M059J (cell line): ENCODE results near the gene RDH16. TPM values are rescaled to one million over a fixed set of nuclear protein-coding genes. Genes with fewer than 3 reads are reported as not detected.

Experiments
- DNase-seq: peaks from one replicate; pipeline ENCODE4 v3.0.0-alpha.2; 2012; ENCODE audit warnings: low read depth
- total RNA-seq: library from RNA; depleted of rRNA; stranded (reverse); fragments of >200 nt; shearing (Covaris generic); gene quantifications from 2 replicates; pipeline ENCODE4 v1.2.3, GENCODE V29; 2014; rRNA removed

The RDH16 gene
- total RNA-seq, result not detected in 2 replicates

DNA sequence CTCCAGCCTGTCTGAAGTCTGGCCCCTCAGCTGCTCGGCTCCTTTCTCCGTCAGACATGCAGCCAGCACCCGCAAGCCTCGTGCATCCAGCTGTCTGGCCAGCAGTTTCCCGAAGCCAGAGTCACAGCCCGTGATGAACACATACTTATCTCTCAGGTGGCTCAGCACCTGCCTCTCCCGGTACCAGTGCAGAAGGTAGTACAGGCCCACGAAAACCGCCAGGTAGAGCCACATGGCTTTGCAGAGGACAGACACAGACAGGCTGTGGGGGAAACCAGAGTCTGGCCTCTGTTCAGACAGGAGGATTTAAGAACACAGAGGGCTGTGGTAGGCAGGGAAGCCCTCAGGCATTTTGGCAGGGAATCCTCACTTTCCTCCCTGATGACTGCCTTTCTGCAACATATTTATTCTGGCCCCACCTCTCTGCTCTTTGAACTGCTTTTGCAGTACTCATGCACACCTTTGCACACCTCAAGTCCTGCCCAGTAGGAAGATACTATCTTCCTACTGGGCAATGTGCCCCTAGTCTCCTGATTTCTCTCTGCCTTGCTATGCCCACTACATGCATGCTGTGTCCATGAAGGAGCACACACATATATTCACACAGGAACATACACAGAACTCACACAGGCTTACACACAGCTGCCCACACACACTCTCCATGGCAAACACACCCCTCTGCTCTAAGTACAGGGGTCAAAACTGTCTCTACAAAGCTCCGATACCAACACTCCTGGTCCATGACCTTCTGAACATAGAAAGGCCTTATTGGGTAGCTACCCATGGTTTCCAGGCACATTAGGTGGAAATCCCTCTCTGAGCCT lies at the start of gene RDH16:
Gene RDH16, minus strand, starts transcription at position 380 of the 824 bp plus-strand sequence. Its CDS starts 146 bp downstream, at position 234.
- peak; percentile 50 for DNase-seq

GRCh38 chr12:57006809-57007475 lies 49.5 kb upstream of the RDH16 start:
- no peak for DNase-seq

- peak; percentile 44 for DNase-seq
These were observed 48.8 kb upstream of the RDH16 start, which contains the start of gene ZBTB39 for GRCh38 chr12:57005980-57006808. Gene ZBTB39 (minus strand): TSS chr12:57006546. CDS start chr12:57004917, 1,629 bp downstream.

GRCh38 chr12:57004651-57005050 lies 47.2 kb upstream of the RDH16 start:
- DNase-seq, result no peak

GRCh38 chr12:57003395-57003794 lies 46.0 kb upstream of the RDH16 start:
- no peak for DNase-seq

GRCh38 chr12:57001448-57001906 lies 44.1 kb upstream of the RDH16 start:
- DNase-seq, result peak; percentile 43

DNA sequence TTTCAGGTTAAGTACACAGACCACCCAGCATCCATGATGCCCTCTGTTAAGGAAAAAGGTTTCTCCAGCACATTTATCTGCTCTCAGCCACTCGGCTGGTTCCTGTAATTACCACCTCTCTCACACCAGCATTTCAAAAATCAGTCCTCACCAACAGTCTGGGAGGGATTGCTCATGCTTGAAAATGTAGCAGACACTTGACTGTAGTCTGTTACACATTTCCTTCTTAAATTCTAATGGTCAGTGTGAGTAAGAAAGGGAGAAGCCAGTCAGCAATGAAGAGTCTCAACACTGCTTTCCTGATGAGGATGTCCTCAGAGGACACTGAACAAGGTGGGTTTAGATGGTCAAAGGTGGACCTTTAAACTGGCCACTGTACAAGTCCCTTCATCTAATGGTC lies 43.0 kb upstream of the RDH16 start:
- no peak for DNase-seq

GRCh38 chr12:56999456-56999855 lies 42.0 kb upstream of the RDH16 start:
- peak; percentile 68 for DNase-seq

GRCh38 chr12:56998981-56999380 lies 41.6 kb upstream of the RDH16 start:
- DNase-seq, result no peak

DNA sequence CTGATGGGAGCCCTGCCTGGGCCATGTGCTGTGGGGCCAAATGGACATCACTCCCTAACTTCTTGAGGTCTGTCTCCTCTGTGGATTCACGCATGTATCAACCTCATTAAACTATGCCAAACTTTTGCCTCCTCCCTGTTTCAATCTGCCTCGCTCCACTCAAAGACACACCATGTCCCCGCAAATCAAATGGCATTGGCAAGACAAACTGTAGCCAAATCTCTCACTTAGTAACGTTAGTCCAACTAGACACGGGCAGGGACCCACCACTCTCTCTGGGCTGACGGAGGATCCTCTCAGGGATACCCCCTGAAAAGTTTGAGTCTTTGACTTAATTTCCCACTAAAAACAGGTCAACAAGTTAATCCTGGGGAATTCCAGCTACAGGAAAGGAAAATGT lies 40.9 kb upstream of the RDH16 start:
- no peak for DNase-seq

GRCh38 chr12:56996793-56997545 lies 39.6 kb upstream of the RDH16 start:
- no peak for DNase-seq

DNA sequence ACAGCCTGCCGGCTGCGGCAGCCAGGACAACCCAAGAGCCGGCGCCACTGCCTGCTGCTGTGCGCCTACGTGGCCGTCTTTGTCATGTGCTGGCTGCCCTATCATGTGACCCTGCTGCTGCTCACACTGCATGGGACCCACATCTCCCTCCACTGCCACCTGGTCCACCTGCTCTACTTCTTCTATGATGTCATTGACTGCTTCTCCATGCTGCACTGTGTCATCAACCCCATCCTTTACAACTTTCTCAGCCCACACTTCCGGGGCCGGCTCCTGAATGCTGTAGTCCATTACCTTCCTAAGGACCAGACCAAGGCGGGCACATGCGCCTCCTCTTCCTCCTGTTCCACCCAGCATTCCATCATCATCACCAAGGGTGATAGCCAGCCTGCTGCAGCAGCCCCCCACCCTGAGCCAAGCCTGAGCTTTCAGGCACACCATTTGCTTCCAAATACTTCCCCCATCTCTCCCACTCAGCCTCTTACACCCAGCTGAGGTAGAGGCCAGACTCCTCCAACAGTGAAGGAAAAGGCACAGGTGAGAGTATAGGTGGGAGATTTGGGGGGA lies 38.6 kb upstream of the RDH16 start:
- DNase-seq, result no peak

DNA sequence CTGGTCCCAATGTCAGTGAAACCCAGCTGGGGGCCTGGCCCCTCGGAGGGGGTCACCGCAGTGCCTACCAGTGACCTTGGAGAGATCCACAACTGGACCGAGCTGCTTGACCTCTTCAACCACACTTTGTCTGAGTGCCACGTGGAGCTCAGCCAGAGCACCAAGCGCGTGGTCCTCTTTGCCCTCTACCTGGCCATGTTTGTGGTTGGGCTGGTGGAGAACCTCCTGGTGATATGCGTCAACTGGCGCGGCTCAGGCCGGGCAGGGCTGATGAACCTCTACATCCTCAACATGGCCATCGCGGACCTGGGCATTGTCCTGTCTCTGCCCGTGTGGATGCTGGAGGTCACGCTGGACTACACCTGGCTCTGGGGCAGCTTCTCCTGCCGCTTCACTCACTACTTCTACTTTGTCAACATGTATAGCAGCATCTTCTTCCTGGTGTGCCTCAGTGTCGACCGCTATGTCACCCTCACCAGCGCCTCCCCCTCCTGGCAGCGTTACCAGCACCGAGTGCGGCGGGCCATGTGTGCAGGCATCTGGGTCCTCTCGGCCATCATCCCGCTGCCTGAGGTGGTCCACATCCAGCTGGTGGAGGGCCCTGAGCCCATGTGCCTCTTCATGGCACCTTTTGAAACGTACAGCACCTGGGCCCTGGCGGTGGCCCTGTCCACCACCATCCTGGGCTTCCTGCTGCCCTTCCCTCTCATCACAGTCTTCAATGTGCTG lies 38.0 kb upstream of the RDH16 start:
- DNase-seq, result no peak

DNA sequence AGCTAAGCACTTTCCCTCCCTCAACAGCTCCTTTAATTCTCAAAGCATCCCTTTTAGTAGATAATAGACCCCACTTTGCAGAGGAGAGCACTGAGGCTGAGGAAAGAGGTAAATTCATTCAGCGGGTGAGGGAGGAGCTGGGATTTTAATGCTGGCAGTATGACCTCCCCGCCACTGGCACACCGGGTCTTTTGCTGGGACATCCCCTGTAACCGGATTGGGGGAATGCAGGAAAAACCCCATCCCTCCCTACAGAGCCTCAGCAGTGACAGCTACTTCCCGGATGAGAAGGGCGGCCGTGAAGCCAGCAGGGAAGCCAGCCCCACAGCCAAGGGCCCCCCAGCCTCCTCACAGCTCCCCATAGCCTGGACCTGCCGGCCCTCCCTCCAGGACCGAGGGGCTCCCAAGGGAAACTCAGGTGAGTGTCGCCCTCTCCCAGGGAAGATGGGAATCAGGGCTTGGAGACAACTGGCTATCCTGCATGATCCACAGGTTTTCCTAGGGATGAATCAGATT lies 36.9 kb upstream of the RDH16 start:
- DNase-seq, result no peak

DNA sequence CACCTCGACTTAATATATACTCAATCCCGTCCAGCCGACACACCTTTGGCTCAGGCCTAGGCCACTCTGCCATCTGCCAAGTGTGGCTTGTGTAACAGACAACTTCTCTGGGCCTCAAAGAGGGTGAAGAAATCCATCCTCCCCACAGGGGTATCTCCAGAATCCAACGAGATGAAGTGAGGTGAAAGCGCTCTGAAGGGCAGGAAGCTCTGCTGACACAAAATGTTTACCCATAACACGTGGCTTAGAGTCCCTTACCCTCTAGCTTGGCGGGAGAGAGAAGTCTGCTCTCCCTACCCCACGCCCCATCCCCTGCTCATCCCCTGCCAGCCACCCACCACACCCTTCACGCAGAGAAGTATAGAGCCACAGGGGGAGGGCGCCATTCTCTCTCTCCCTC lies 35.9 kb upstream of the RDH16 start:
- DNase-seq, result no peak

- peak; percentile 22 for DNase-seq
These were observed 34.2 kb upstream of the RDH16 start for GRCh38 chr12:56991319-56992246.

DNA sequence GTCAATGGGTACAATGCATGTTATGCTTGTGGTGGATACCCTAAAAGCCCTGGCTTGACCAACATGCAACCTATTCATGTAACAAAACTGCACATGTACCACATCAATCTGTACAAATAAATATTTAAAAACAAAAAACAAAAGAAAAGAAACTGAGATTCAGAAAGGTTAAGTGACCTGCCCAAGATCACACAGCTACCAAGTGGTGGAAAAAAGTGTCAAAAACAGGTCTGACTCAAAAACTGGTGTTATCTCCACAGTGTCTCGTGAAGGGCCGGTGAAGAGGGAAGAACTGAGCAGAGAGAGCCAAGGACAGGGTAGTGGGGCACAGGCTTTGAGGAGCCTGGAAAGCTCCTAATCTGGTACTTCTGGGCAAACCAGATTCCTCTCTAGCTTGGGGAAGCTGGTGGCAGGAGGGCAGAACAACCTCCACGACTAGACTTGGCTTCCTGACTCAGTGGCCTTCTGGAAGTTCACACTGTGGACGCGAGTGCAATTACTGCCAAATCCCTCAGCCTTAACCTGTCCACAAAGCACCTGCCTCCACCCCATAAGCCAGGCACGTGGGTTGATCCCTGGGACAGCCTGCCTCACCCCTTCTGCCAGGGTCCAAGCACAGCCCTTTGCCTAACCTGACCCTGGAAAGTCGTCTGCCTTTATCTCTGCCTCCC lies 33.4 kb upstream of the RDH16 start:
- no peak for DNase-seq
